SH-SY5Y (cell line): ENCODE measurements around the gene OR4Q2.

ENCODE experiments used
- GATA2 ChIP-seq: IDR thresholded peaks from 2 replicates; pipeline ENCODE4 v1.6.1; 2011; ENCODE audit warnings: mild to moderate bottlenecking, low read depth, low read length
- GATA3 ChIP-seq: IDR thresholded peaks from 2 replicates; pipeline ENCODE4 v1.6.1; 2011; ENCODE audit warnings: low read depth, mild to moderate bottlenecking, low read length, moderate library complexity

GRCh38 chr14:19974844-19975243, 27.1 kb upstream of the OR4Q2 start:
- TF ChIP-seq GATA2 (no peak), GATA3 (no peak)
